Astrocyte (in vitro differentiated cells and primary cell): ENCODE measurements around the gene GAB2. TPM values are rescaled to one million over a fixed set of nuclear protein-coding genes. Genes with fewer than 3 reads are reported as not detected.
"Not testable (repeated sequence)": the region's sequence is repeated elsewhere in the genome, so short reads cannot be mapped to it uniquely, and the experiment has no call there.

Experiments used
- DNase-seq: peaks from one replicate; pipeline ENCODE4 v3.0.0-alpha.2; 2010; ENCODE audit warnings: low read depth
- FAIRE-seq: peaks from 2 replicates; lab custom pipeline; 2011; peaks lifted over from hg19 to GRCh38; lab: Jason Lieb, UNC
- H2AFZ ChIP-seq: 2 replicates; pipeline ENCODE4 v1.6.0; 2012; ENCODE audit warnings: low read depth, low read length, inconsistent platforms
- H3K27ac ChIP-seq: 2 replicates; pipeline ENCODE4 v1.5.1; 2011; ENCODE audit warnings: low read depth, low read length, inconsistent platforms
- H3K27me3 ChIP-seq: 2 replicates; pipeline ENCODE4 v1.6.0; 2011; ENCODE audit warnings: low read length, inconsistent platforms; ENCODE audit not compliant: insufficient read depth
- H3K36me3 ChIP-seq: 2 replicates; pipeline ENCODE4 v1.5.1; 2011; ENCODE audit warnings: low read length, inconsistent platforms; ENCODE audit not compliant: insufficient read depth
- H3K4me1 ChIP-seq: 2 replicates; pipeline ENCODE4 v1.5.1; 2011; ENCODE audit warnings: low read length, inconsistent platforms; ENCODE audit not compliant: insufficient read depth
- H3K4me2 ChIP-seq: 2 replicates; pipeline ENCODE4 v1.6.0; 2012; ENCODE audit warnings: low read length, inconsistent platforms
- H3K4me3 ChIP-seq: 2 replicates; pipeline ENCODE4 v1.5.1; 2011; ENCODE audit warnings: low read depth, mild to moderate bottlenecking, low read length, inconsistent platforms; ENCODE audit not compliant: insufficient read depth
- H3K79me2 ChIP-seq: 2 replicates; pipeline ENCODE4 v1.6.0; 2012; ENCODE audit warnings: mild to moderate bottlenecking, low read length, inconsistent platforms; ENCODE audit not compliant: insufficient read depth
- H3K9ac ChIP-seq: 2 replicates; pipeline ENCODE4 v1.6.0; 2012; ENCODE audit warnings: mild to moderate bottlenecking, low read length, inconsistent platforms
- H3K9me3 ChIP-seq: 2 replicates; pipeline ENCODE4 v1.5.1; 2012; ENCODE audit warnings: low read depth, mild to moderate bottlenecking, low read length, inconsistent platforms; ENCODE audit not compliant: insufficient read depth
- H4K20me1 ChIP-seq: 2 replicates; pipeline ENCODE4 v1.6.0; 2012; ENCODE audit warnings: low read length, inconsistent platforms; ENCODE audit not compliant: insufficient read depth
- H3K27ac Mint-ChIP-seq: one replicate; pipeline ENCODE4 v1.8.0; 2021; ENCODE audit warnings: mild to moderate bottlenecking, mixed read lengths; ENCODE audit not compliant: unreplicated experiment
- H3K27me3 Mint-ChIP-seq: one replicate; pipeline ENCODE4 v1.8.0; 2021; ENCODE audit warnings: low read depth, mixed read lengths; ENCODE audit not compliant: unreplicated experiment
- H3K36me3 Mint-ChIP-seq: one replicate; pipeline ENCODE4 v1.8.0; 2021; ENCODE audit warnings: low read depth, mixed read lengths; ENCODE audit not compliant: unreplicated experiment
- H3K4me1 Mint-ChIP-seq: one replicate; pipeline ENCODE4 v1.8.0; 2021; ENCODE audit warnings: low read depth, mixed read lengths; ENCODE audit not compliant: unreplicated experiment
- H3K4me3 Mint-ChIP-seq: one replicate; pipeline ENCODE4 v1.8.0; 2021; ENCODE audit warnings: mild to moderate bottlenecking, moderate library complexity, mixed read lengths; ENCODE audit not compliant: unreplicated experiment
- H3K9me3 Mint-ChIP-seq: one replicate; pipeline ENCODE4 v1.8.0; 2021; ENCODE audit warnings: mild to moderate bottlenecking, mixed read lengths; ENCODE audit not compliant: unreplicated experiment
- CTCF ChIP-seq: IDR thresholded peaks from 2 replicates; pipeline ENCODE4 v1.5.1; 2011; ENCODE audit warnings: low read depth, mild to moderate bottlenecking, inconsistent platforms, low read length, moderate library complexity; ENCODE audit not compliant: insufficient read depth
- EZH2 ChIP-seq: IDR thresholded peaks from 2 replicates; pipeline ENCODE4 v1.6.1; 2012; ENCODE audit warnings: mild to moderate bottlenecking, low read length, inconsistent platforms; ENCODE audit not compliant: insufficient read depth
- total RNA-seq: library from RNA; stranded (reverse); gene quantifications from 2 replicates; pipeline ENCODE4 v1.2.1, GENCODE V29; 2021

Gene GAB2
- total RNA-seq, 1 donor from 2014 or later: 18.2 TPM

GRCh38 chr11:78276311-78276710, 141.3 kb downstream of the GAB2 start:
- TF ChIP-seq CTCF (no peak), EZH2 (no peak)
- H3K4me2 ChIP-seq: no peak overlapping the region
- H3K9ac ChIP-seq: no peak overlapping the region
- H3K9me3 Mint-ChIP-seq: peaks cover 14% of the 10 kb centered on the region
- H3K4me1 Mint-ChIP-seq: no peaks in the 10 kb centered on the region
- H3K27me3 ChIP-seq: no peaks in the 10 kb centered on the region
- H3K4me1 ChIP-seq: no peaks in the 10 kb centered on the region
- H3K4me3 Mint-ChIP-seq: no peak overlapping the region
- no peak overlapping the region for H3K4me3 ChIP-seq
- H2AFZ ChIP-seq: no peak overlapping the region
- H3K9me3 ChIP-seq: no peaks in the 10 kb centered on the region
- no peaks in the 10 kb centered on the region for H3K27me3 Mint-ChIP-seq
- no peak overlapping the region for H3K27ac Mint-ChIP-seq
- H3K36me3 ChIP-seq: no peaks in the 10 kb centered on the region
- no peak overlapping the region for H3K27ac ChIP-seq
- DNase-seq (no peak), FAIRE-seq (no peak)
- H4K20me1 ChIP-seq: no peaks in the 10 kb centered on the region
- no peaks in the 10 kb centered on the region for H3K79me2 ChIP-seq
- peaks cover 24% of the 10 kb centered on the region for H3K36me3 Mint-ChIP-seq

GRCh38 chr11:78274739-78275138, 142.9 kb downstream of the GAB2 start:
- Mint-ChIP-seq H3K9me3 (peaks cover 15% of the 10 kb centered on the region), H3K27ac (no peak overlapping the region), H3K4me1 (no peaks in the 10 kb centered on the region), H3K4me3 (no peak overlapping the region), H3K36me3 (peaks cover 25% of the 10 kb centered on the region), H3K27me3 (no peaks in the 10 kb centered on the region)
- Histone ChIP-seq H3K27ac (no peak overlapping the region), H3K27me3 (no peaks in the 10 kb centered on the region), H3K4me2 (no peak overlapping the region), H3K36me3 (no peaks in the 10 kb centered on the region), H4K20me1 (no peaks in the 10 kb centered on the region), H3K9me3 (no peaks in the 10 kb centered on the region), H3K4me3 (no peak overlapping the region), H3K4me1 (no peaks in the 10 kb centered on the region), H3K79me2 (no peaks in the 10 kb centered on the region), H2AFZ (no peak overlapping the region), H3K9ac (no peak overlapping the region)
- DNase-seq: no peak
- TF ChIP-seq EZH2 (no peak), CTCF (no peak)
- no peak for FAIRE-seq

GRCh38 chr11:78272625-78273269, 144.9 kb downstream of the GAB2 start:
- H3K9me3 Mint-ChIP-seq: peaks cover 15% of the 10 kb centered on the region
- not testable (repeated sequence) for H3K27ac Mint-ChIP-seq, H3K79me2 ChIP-seq, H3K4me2 ChIP-seq, FAIRE-seq, H3K36me3 ChIP-seq, H3K4me3 ChIP-seq, H4K20me1 ChIP-seq, H3K9me3 ChIP-seq, H3K4me1 Mint-ChIP-seq, H2AFZ ChIP-seq, DNase-seq, H3K4me1 ChIP-seq, H3K27me3 Mint-ChIP-seq, H3K4me3 Mint-ChIP-seq, H3K9ac ChIP-seq, H3K27ac ChIP-seq, H3K27me3 ChIP-seq
- peaks cover 22% of the 10 kb centered on the region for H3K36me3 Mint-ChIP-seq

GRCh38 chr11:78271801-78272200, 145.8 kb downstream of the GAB2 start:
- not testable (repeated sequence) for H3K27ac Mint-ChIP-seq

More at GRCh38 chr11:78271801-78272200, 145.8 kb downstream of the GAB2 start:
- not testable (repeated sequence) for H3K79me2 ChIP-seq, FAIRE-seq, H3K9me3 ChIP-seq, H3K27ac ChIP-seq, H3K4me1 ChIP-seq, H3K4me3 Mint-ChIP-seq, H3K4me1 Mint-ChIP-seq, H3K4me2 ChIP-seq, H3K27me3 Mint-ChIP-seq, H3K27me3 ChIP-seq, H2AFZ ChIP-seq, H4K20me1 ChIP-seq, H3K9ac ChIP-seq, DNase-seq, H3K4me3 ChIP-seq, H3K36me3 ChIP-seq
- Mint-ChIP-seq H3K36me3 (peaks cover 22% of the 10 kb centered on the region), H3K9me3 (peaks cover 15% of the 10 kb centered on the region)
